Fibroblast of lung (primary cell): ENCODE data around the gene COP1. TPM values are rescaled to one million over a fixed set of nuclear protein-coding genes. Genes with fewer than 3 reads are reported as not detected.
A peak's percentile ranks its signal among the peaks of the same experiment; 100 is the strongest.

Experiments used
- DNase-seq, 2 donors: peaks; one replicate each; pipeline versions ENCODE4 v3.0.0 to v3.0.0-alpha.2; 2010; ENCODE audit warnings: low read depth in 2 of 2
- H2AFZ ChIP-seq: 2 replicates; pipeline ENCODE4 v1.5.1; 2012; ENCODE audit warnings: low read length, control low read depth, inconsistent platforms
- H3K27ac ChIP-seq: 2 replicates; pipeline ENCODE4 v1.5.1; 2011; ENCODE audit warnings: low read length, control low read depth; ENCODE audit not compliant: insufficient read depth
- H3K27me3 ChIP-seq: 2 replicates; pipeline ENCODE4 v1.5.1; 2011; ENCODE audit warnings: mild to moderate bottlenecking, low read length; ENCODE audit not compliant: control insufficient read depth, insufficient read depth
- H3K36me3 ChIP-seq: 2 replicates; pipeline ENCODE4 v1.5.1; 2011; ENCODE audit warnings: low read length; ENCODE audit not compliant: control insufficient read depth, insufficient read depth
- H3K4me1 ChIP-seq: 2 replicates; pipeline ENCODE4 v1.5.1; 2011; ENCODE audit warnings: low read length; ENCODE audit not compliant: control insufficient read depth, insufficient read depth; ENCODE audit errors: extremely low read depth
- H3K4me2 ChIP-seq: 2 replicates; pipeline ENCODE4 v1.5.1; 2011; ENCODE audit warnings: low read length, control low read depth; ENCODE audit not compliant: insufficient read depth; ENCODE audit errors: extremely low read depth
- H3K4me3 ChIP-seq, 4 experiments: fragments of 200-600 bp in 1 of 4; sonication (generic) in 1 of 4; replicated peaks in 1 of 4; 2 replicates each; pipeline ENCODE4 v1.5.1; 2011 to 2016; ENCODE audit warnings: low read length in 4 of 4, low read depth in 3 of 4, mild to moderate bottlenecking in 3 of 4, control low read depth in 2 of 4, inconsistent platforms in 1 of 4, mixed read lengths in 1 of 4; ENCODE audit not compliant: insufficient read depth in 1 of 4; ENCODE audit errors: control extremely low read depth in 1 of 4
- H3K79me2 ChIP-seq: 2 replicates; pipeline ENCODE4 v1.5.1; 2012; ENCODE audit warnings: mild to moderate bottlenecking, low read length, inconsistent platforms; ENCODE audit not compliant: control insufficient read depth, insufficient read depth
- H3K9ac ChIP-seq: 2 replicates; pipeline ENCODE4 v1.5.1; 2011; ENCODE audit warnings: mild to moderate bottlenecking, low read length, control low read depth; ENCODE audit not compliant: insufficient read depth
- H3K9me3 ChIP-seq: 2 replicates; pipeline ENCODE4 v1.5.1; 2012; ENCODE audit warnings: low read depth, low read length; ENCODE audit not compliant: control insufficient read depth, insufficient read depth
- H4K20me1 ChIP-seq: 2 replicates; pipeline ENCODE4 v1.5.1; 2011; ENCODE audit warnings: low read length; ENCODE audit not compliant: control insufficient read depth, insufficient read depth; ENCODE audit errors: extremely low read depth
- EZH2 ChIP-seq: IDR thresholded peaks from 2 replicates; pipeline ENCODE4 v1.5.1; 2012; ENCODE audit warnings: low read length, control low read depth, mild to moderate bottlenecking; ENCODE audit errors: missing control alignments
- polyA plus RNA-seq, 2 donors: library from polyadenylated mRNA; depleted of rRNA in 1 of 2; stranded (reverse) in 1 of 2; unstranded in 1 of 2; fragments of >200 nt; gene quantifications; 2 replicates each; pipeline ENCODE4 v1.2.1, GENCODE V29; 2011 to 2012; ENCODE audit warnings: missing spikeins in 1 of 2
- total RNA-seq: library from RNA; depleted of rRNA; stranded (reverse); fragments of >200 nt; gene quantifications from 2 replicates; pipeline ENCODE4 v1.2.1, GENCODE V29; 2014
- TF ChIP-seq, protein P1 (sequence below), 2 donors: IDR thresholded peaks in 1 of 2; conservative IDR thresholded peaks in 1 of 2; 1 replicate in 1 of 2; 2 replicates in 1 of 2; pipeline ENCODE4 v1.5.1; 2011 to 2012; ENCODE audit warnings: low read length in 2 of 2, control low read depth in 1 of 2, inconsistent platforms in 1 of 2, low read depth in 1 of 2, mild to moderate bottlenecking in 1 of 2

The COP1 gene
- total and polyA plus RNA-seq, 2 donors (not counting 1 experiment from before 2014, with no cell fraction given) = 42.0 to 48.1 TPM

- H3K27me3 ChIP-seq = no peaks in the 10 kb centered on the region
- H2AFZ ChIP-seq = no peak overlapping the region
- H3K36me3 ChIP-seq = no peaks in the 10 kb centered on the region
- no peaks in the 10 kb centered on the region for H3K79me2 ChIP-seq
- H3K4me1 ChIP-seq = peaks cover 9% of the 10 kb centered on the region
- peak in 1 of 2 donors; percentile 54 for DNase-seq
- peak overlapping the region; percentile 44 for H3K4me2 ChIP-seq
- H3K4me3 ChIP-seq = peak overlapping the region in 1 of 4 experiments; percentile 13
- H3K9me3 ChIP-seq = no peaks in the 10 kb centered on the region
- H4K20me1 ChIP-seq = no peaks in the 10 kb centered on the region
- H3K27ac ChIP-seq = no peak overlapping the region
- no peak overlapping the region for H3K9ac ChIP-seq
- TF ChIP-seq EZH2 = no peak
- TF ChIP-seq, protein P1, sequence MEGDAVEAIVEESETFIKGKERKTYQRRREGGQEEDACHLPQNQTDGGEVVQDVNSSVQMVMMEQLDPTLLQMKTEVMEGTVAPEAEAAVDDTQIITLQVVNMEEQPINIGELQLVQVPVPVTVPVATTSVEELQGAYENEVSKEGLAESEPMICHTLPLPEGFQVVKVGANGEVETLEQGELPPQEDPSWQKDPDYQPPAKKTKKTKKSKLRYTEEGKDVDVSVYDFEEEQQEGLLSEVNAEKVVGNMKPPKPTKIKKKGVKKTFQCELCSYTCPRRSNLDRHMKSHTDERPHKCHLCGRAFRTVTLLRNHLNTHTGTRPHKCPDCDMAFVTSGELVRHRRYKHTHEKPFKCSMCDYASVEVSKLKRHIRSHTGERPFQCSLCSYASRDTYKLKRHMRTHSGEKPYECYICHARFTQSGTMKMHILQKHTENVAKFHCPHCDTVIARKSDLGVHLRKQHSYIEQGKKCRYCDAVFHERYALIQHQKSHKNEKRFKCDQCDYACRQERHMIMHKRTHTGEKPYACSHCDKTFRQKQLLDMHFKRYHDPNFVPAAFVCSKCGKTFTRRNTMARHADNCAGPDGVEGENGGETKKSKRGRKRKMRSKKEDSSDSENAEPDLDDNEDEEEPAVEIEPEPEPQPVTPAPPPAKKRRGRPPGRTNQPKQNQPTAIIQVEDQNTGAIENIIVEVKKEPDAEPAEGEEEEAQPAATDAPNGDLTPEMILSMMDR (conservative IDR thresholded peaks at IDR 0.05 in 1 of 2, IDR thresholded peaks at IDR 0.05 in 1 of 2; ENCODE audit: low read depth in 1 of 2, low read length in 2 of 2) = no peak
These were observed 230.0 kb downstream of the COP1 start for GRCh38 chr1:175976865-175977642.

DNA sequence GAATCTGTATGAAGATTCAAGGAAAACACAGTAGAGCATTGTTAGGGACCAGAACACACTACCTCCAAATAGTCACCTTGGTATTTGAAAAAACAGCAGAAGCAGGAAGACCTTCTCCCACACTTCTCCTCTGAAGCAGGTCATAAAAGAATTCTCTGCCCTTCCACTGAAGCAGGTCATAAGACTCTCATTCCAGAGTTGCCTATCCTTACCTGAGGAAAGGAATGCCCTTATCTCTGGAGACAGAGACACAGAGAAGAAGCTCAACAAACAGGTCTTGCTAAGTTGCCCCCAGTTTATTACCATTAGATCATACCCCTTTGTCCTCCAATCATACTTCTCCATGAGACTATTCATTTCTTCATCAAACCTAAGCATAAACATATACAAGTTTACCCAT lies 237.9 kb downstream of the COP1 start:
- H3K9ac ChIP-seq = no peak overlapping the region

GRCh38 chr1:175968486-175969172 lies 238.5 kb downstream of the COP1 start:
- Histone ChIP-seq H2AFZ (no peak overlapping the region), H3K36me3 (no peaks in the 10 kb centered on the region), H3K9me3 (no peaks in the 10 kb centered on the region), H3K27ac (no peak overlapping the region), H3K27me3 (no peaks in the 10 kb centered on the region), H4K20me1 (no peaks in the 10 kb centered on the region), H3K79me2 (no peaks in the 10 kb centered on the region), H3K4me1 (peaks cover 2% of the 10 kb centered on the region), H3K4me2 (no peak overlapping the region), H3K4me3 (no peak overlapping the region), H3K9ac (no peak overlapping the region)
- no peak for TF ChIP-seq EZH2
- TF ChIP-seq, protein P1 (conservative IDR thresholded peaks at IDR 0.05 in 1 of 2, IDR thresholded peaks at IDR 0.05 in 1 of 2; ENCODE audit: low read depth in 1 of 2, low read length in 2 of 2) = no peak
- peak in 1 of 2 donors; percentile 66 for DNase-seq

More for the DNA sequence above, 237.9 kb downstream of the COP1 start:
- H3K27me3 ChIP-seq = no peaks in the 10 kb centered on the region
- H3K4me1 ChIP-seq = peaks cover 2% of the 10 kb centered on the region
- no peaks in the 10 kb centered on the region for H3K79me2 ChIP-seq
- DNase-seq = no peak
- H3K4me2 ChIP-seq = no peak overlapping the region
- no peaks in the 10 kb centered on the region for H3K9me3 ChIP-seq
- no peak overlapping the region for H3K4me3 ChIP-seq
- no peak overlapping the region for H2AFZ ChIP-seq
- TF ChIP-seq, protein P1 (conservative IDR thresholded peaks at IDR 0.05 in 1 of 2, IDR thresholded peaks at IDR 0.05 in 1 of 2; ENCODE audit: low read depth in 1 of 2, low read length in 2 of 2) = no peak
- no peak for TF ChIP-seq EZH2
- H3K36me3 ChIP-seq = no peaks in the 10 kb centered on the region
- no peaks in the 10 kb centered on the region for H4K20me1 ChIP-seq
- no peak overlapping the region for H3K27ac ChIP-seq
